Measurements from ENCODE around the gene RTP2.
A peak's percentile ranks its signal among the peaks of the same experiment; 100 is the strongest.

RTP2 gene

GRCh38 chr3:187738331-187739093, 36.2 kb upstream of the RTP2 start:
- DNase-seq: peak; percentile 57

- DNase-seq: no peak
Measured at GRCh38 chr3:187738071-187738330, 35.6 kb upstream of the RTP2 start.

DNA sequence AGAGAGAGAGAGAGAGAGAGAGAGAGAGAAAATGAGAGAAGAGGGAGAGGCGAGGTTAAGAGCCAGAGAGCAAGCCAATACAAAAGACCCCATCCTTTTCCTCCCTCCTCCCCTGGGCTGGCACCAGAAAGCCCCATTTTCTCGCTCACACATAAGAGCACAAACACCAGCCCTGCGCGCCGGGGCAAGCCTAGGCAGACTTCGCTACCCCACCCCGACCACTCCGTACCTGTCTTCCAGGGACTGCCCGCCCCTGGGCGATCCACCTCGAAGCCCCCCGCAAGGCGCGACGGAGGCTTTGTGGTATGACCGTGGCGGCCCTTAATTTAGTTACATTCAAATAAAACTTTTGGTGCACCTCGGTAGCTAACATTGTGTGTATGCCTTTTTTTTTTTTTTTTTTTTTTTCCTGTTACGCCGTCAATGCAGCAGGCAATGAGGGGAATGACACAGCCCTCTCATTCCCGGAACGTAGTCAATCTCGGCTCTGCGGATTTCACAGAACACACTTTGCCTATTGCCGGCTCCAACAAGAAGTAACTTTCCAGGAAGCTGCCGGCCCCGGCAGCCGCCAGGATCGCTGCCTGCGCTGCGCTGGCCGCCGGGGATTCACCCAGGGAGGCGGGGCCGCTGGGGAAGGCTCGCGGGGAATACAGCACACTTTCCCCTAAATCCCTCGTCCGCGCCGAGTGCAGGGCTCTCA, 35.2 kb upstream of the RTP2 start:
- DNase-seq: no peak

DNA sequence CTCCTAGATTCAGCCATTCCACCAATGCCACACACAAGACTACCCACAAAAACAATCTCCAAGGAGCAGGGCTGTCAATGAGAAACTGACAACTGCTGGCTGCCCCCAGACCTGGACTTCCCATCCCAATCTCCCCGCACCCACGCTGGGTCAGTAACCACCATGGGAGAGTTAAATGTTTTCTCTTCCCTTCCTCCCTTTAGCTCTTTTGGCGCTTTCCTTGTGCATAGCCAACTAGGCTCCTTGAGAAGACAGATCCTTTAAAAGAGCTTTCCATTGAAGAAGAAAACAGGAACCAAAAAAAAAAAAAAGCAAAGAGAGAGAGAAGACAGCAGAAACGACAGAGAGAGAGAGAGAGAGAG, 34.6 kb upstream of the RTP2 start:
- no peak for DNase-seq

GRCh38 chr3:187736418-187736871, 34.1 kb upstream of the RTP2 start:
- DNase-seq: no peak

GRCh38 chr3:187735837-187736236, 33.5 kb upstream of the RTP2 start:
- no peak for DNase-seq

GRCh38 chr3:187735383-187735782, 33.0 kb upstream of the RTP2 start:
- DNase-seq: no peak

DNA sequence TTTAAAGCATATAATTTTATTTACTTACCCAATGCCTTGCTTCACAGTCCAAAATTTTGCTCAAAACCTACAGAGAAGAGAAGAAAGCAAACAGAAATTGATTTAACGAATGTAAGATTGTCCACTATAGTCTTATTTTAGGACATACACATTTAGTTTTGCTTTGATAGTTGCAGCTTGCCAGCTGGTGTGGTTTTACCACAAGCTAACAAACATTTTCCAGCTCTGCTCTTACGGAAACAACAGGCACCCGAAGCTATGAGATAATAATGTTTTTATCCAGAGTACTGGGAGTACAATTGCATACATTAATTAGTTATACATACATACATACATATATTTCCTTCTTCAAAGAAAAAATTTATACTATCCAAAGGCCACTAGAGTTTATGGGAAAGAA, 32.5 kb upstream of the RTP2 start:
- no peak for DNase-seq

DNA sequence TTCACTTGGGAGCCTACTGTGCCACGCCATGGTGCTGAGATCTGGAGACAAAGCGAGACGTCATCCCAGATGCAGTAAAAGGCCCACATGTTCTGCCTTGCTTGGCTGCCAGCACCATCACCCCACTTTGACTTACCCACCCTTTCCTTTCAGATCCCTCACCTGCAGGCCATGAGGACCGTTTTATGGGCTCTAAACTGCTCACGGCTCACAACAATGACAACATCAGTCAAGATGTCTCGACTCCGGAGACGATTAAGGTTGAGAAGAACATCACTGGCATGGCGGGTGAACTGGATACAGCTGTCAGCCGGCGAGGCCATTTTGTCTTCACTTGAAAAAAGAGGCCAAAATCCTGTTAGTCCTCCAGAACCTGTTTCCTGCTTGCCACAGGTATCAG, 31.0 kb upstream of the RTP2 start:
- DNase-seq: no peak

DNA sequence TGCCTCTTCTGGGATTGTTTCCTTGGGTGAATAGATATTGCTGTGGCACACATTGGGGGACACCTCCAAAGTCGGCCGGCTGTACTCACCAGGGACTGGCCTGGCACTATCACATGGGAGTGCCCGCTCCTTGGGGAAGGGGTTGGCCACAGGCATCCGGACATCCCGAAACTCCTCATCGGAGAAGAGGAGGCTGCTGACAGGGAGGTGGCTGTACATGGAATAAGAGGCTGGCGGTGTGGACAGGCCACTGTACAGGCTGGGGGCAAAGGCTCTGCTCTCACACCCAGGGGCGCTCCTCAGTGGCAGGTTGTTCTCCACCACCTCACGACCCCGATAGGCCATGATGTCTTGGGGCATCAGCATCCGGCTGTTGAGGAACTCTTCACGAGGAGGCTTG, 27.2 kb upstream of the RTP2 start:
- no peak for DNase-seq

- no peak for DNase-seq
Measured at GRCh38 chr3:187728940-187729583, 26.7 kb upstream of the RTP2 start.

DNA sequence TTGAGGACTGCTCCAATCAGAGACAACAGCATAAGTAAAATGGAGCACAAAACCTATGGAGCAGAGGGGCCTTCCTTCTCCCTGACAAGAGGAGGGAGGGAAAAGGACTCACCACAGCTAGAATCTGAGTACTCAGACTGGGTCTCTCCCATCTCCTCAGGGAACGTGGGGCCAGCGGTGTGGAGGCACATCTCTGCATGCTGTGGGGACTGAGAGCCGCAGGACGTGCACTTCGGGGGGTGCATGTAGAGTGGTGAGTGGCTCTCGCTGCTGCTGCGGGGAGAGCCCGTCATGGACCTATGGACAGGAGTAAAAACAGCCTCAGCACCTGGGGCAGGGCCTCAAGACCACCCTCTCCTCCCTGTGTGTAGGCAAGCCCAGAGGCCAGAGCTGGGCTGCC, 25.9 kb upstream of the RTP2 start:
- DNase-seq: no peak

GRCh38 chr3:187726564-187726963, 24.2 kb upstream of the RTP2 start:
- DNase-seq: no peak

GRCh38 chr3:187725653-187726370, 23.5 kb upstream of the RTP2 start:
- no peak for DNase-seq

DNA sequence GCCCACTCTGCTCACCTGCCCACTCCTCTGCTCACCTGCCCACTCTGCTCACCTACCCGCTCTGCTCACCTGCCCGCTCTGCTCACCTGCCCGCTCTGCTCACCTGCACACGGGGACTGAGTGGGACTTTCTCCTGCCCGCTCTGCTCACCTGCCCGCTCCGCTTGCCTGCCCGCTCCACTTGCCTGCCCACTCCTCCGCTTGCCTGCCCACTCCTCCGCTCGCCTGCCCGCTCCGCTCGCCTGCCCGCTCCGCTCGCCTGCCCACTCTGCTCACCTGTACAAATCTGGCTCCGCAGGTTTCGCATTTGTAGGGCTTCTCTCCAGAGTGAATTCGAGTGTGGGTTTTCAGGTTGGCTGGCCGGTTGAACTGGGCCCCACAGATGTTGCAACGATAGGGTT, 22.9 kb upstream of the RTP2 start:
- DNase-seq: no peak

DNA sequence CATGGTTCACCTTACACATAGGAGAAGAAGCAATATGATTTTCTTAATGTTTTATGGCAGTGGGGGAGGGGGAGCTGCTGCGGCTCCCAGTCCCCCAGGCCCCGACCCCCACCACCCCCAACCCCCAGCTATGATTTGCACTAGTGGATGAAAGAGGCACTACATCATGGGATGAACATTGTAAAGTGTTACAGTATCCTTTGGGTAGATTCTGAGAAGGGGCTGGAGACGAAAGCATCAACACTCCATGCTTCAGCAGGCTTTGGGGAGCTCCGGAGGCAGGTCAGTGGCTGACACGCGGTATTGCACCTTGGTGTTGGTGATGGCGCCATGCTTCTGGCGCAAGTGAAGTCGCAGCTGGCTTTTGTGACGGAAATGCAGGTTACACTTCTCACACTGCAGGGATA, 19.9 kb upstream of the RTP2 start:
- DNase-seq: no peak

DNA sequence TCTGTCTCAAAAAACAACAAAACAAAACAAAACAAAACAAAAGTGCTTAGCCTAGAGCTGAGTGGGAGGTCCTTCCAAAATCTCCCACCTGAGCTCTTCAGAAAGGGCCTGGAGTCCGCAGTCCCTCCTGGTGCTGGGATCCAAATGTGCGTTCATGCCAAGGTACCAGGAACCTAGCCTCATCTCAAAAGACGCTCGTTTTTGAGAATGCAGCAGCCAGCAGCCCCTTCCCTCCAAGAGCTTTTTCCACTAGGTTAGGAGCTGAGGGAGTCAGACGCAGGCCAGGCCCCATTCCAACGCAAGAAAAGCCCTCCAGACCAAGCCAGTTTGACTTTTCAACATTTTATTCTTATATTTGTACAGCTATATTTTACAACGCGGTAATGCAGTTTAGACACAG, 18.7 kb upstream of the RTP2 start:
- no peak for DNase-seq

DNA sequence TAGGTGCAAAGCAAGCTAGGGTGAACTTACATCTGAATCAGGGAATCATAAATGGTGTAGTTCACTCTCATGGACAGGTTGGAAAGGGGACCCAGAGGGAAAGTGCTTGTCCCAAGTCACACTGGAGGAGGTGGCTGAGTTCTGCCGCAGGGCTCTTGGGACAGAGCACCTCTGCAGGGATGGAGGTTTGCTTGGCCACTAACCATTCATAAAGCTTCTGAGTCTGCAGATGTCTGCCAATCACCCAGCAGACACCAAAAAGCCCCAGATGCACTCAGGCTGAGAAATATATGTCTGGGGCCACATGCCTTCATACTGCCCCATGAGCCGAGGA, 17.9 kb upstream of the RTP2 start:
- no peak for DNase-seq

- no peak for DNase-seq
Measured at GRCh38 chr3:187719628-187720336, 17.4 kb upstream of the RTP2 start.

- DNase-seq: no peak
Measured at GRCh38 chr3:187718802-187719201, 16.4 kb upstream of the RTP2 start.

DNA sequence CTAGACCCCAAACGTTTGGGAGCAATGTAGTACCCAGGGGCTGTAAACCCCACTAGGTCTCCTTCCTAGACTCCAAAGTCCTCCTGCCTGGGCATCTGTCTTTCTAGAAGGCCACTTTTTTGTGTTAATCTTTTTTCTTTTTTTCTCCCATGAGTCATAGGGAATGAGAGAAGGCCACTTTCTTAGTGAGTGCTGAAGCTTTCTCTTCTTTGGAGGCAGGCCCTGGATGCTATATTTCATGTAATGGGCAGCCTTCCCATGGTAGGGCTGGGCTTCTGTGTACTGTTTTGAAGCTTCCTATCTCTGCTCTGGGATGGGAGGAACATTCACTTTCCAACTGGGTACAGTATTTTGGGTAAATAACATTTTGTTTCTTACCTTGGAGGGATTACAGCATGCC, 15.2 kb upstream of the RTP2 start:
- no peak for DNase-seq

DNA sequence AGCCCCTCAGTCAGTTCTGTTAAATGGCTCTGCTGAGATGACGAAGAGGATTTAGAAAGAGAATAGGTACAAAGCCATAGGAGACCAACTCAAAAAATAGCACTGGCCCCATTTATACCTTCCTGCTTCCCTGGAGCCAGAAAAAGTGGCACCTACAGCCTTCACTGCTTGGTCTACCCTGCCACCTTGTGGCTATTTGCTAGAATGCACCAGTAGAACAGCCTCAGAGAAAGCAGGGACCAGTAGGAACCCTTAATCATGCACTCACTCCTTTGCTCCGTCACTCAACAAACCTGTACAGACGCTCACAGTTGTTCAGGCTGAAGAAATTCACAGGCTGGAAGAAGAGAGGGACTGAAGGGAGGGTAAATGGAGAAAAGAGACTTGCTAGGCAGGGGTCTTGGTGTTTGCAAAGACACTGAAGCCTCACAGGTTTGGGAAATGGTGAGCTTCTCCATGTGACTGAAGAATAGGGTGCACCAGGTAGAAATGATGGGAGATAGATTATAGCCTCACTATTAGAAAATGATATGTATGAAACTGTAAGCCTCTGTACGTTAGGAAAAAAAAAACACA, 12.1 kb upstream of the RTP2 start:
- DNase-seq: peak; percentile 48

DNA sequence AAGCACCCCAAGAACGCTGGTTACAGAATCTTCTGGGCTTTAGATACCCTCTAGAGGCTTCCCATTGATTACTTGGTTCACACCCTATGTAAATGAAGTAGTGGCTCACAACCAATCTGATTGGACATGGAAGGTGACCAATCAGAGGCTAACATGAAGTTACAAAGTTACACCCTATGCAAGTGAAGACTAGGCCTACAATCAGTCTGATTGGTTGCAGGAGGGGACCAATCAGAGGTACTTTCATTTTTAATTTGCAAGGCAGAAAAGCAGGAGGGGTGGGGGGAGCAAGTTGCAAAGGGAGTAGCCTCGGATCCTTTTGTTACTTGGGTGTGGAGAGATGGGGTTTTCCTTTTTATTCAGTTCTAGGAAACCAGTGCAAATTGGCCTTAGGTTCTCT, 11.1 kb upstream of the RTP2 start:
- DNase-seq: no peak

All from activated effector memory CD4-positive, alpha-beta T cell treated with Interleukin-2 at 50 U/mL for 16 hours (primary cell).